Gastrocnemius medialis (tissue), 4 donors: Measurements from ENCODE around the gene ZNF408. TPM values are rescaled to one million over a fixed set of nuclear protein-coding genes. Genes with fewer than 3 reads are reported as not detected.
A peak's percentile ranks its signal among the peaks of the same experiment; 100 is the strongest.
"Not testable (repeated sequence)": the region's sequence is repeated elsewhere in the genome, so short reads cannot be mapped to it uniquely, and the experiment has no call there.

Experiments used
- ATAC-seq, 2 donors: fragments of 150-250 bp; one replicate each; pipeline ENCODE4 v1.9.1; 2016
- DNase-seq, 2 donors: peaks; one replicate each; pipeline ENCODE4 v3.0.0-alpha.2; 2019
- H3K27ac ChIP-seq, 4 donors: fragments of 200-600 bp; sonication (generic); 1 replicate in 1 of 4; 2 replicates in 3 of 4; pipeline ENCODE4 v1.5.1; 2016 to 2018; ENCODE audit warnings: mild to moderate bottlenecking in 2 of 4, moderate library complexity in 1 of 4
- H3K27me3 ChIP-seq, 3 donors: fragments of 200-600 bp; sonication (generic) in 2 of 3; 1 replicate in 1 of 3; 2 replicates in 2 of 3; pipeline versions ENCODE4 v1.5.1 to v1.6.0; 2016 to 2019; ENCODE audit warnings: mild to moderate bottlenecking in 1 of 3, moderate library complexity in 1 of 3
- H3K36me3 ChIP-seq, 2 donors: fragments of 200-600 bp; sonication (generic) in 1 of 2; one replicate each; pipeline ENCODE4 v1.5.1; 2017 to 2018
- H3K4me1 ChIP-seq, 2 donors: fragments of 200-600 bp; sonication (generic) in 1 of 2; one replicate each; pipeline ENCODE4 v1.5.1; 2016 to 2017; ENCODE audit warnings: mild to moderate bottlenecking in 2 of 2
- H3K4me3 ChIP-seq, 4 donors: fragments of 200-600 bp; sonication (generic) in 3 of 4; 1 replicate in 1 of 4; 2 replicates in 3 of 4; pipeline ENCODE4 v1.5.1; 2016 to 2019; ENCODE audit warnings: mild to moderate bottlenecking in 2 of 4
- H3K9me3 ChIP-seq, 3 donors: fragments of 200-600 bp; sonication (generic) in 2 of 3; 1 replicate in 1 of 3; 2 replicates in 2 of 3; pipeline ENCODE4 v1.5.1; 2016 to 2019
- CTCF ChIP-seq, 5 experiments: fragments of 450-650 bp in 3 of 5; fragments of 200-600 bp in 2 of 5; sonication (generic) in 2 of 5; IDR thresholded peaks in 4 of 5; conservative IDR thresholded peaks in 1 of 5; 1 replicate in 4 of 5; 2 replicates in 1 of 5; pipeline ENCODE4 v1.5.1; 2016 to 2019; ENCODE audit warnings: antibody characterized with exemption in 5 of 5, mild to moderate bottlenecking in 3 of 5, moderate library complexity in 3 of 5
- POLR2A ChIP-seq, 2 donors: fragments of 450-650 bp; IDR thresholded peaks; one replicate each; pipeline ENCODE4 v1.6.1; 2017; ENCODE audit warnings: antibody characterized with exemption in 2 of 2, mild to moderate bottlenecking in 2 of 2, moderate library complexity in 2 of 2
- in situ Hi-C, 4 donors: fragments of 200-750 bp; cut with MboI; loops; one replicate each; pipeline versions ENCODE4 v1.15.0 to v1.8.0; 2017; ENCODE audit warnings: low sequenced_read_pairs in 4 of 4
- intact Hi-C: fragments of 100-400 bp; cut with DNase I; formaldehyde crosslinking; loops from one replicate; pipeline ENCODE4 v1.15.1; 2023; ENCODE audit warnings: low total_unique reads
- total RNA-seq, 4 donors: library from RNA; depleted of rRNA; stranded (reverse); fragments of >200 nt; gene quantifications; one replicate each; pipeline versions ENCODE4 v1.1.0 to v1.2.3, GENCODE V29; 2016

ZNF408 gene
- total RNA-seq, 4 donors from 2014 or later, result 17.7 to 25.2 (median 19.3) TPM

GRCh38 chr11:46668480-46669085 lies 32.2 kb upstream of the ZNF408 start:
- ATAC-seq, result no peak
- Histone ChIP-seq H3K4me1 (peaks cover 0 to 17% of the 10 kb centered on the region in 2 donors), H3K4me3 (no peak overlapping the region), H3K27me3 (no peaks in the 10 kb centered on the region), H3K36me3 (peaks cover 3 to 89% of the 10 kb centered on the region in 2 donors), H3K27ac (peak overlapping the region; percentile 57 to 88 (median 67)), H3K9me3 (no peaks in the 10 kb centered on the region)
- no peak for DNase-seq
- no peak for TF ChIP-seq POLR2A (IDR thresholded peaks at IDR 0.05)
- no peak for TF ChIP-seq CTCF (IDR thresholded peaks at IDR 0.05 in 4 of 5, conservative IDR thresholded peaks at IDR 0.05 in 1 of 5)
- intact Hi-C loops (no loop called here), in situ Hi-C loops (no loop called here)

DNA sequence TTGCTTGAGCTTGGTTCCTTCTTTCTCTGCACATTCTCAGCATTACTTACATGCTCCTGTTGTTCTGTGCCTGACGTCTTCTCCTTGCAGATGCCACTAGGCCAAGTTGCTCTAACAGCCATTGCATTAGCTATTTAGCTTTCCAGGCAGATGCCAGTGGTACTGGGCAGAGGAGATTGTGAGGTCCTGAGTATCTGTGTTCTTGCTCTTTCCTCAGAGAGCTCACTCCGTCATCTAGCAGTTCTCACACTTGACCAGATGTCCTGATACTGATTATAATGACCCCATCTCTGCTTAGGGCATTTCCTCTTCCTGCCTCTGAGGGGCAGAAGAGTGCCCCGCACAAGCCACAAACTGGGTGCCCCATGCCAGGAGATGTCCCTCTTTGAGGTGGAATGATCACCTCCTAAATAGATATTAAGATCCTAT lies 31.1 kb upstream of the ZNF408 start:
- peak overlapping the region in 3 of 4 donors; percentile 2 to 88 (median 9) for H3K27ac ChIP-seq
- peaks cover 3 to 79% of the 10 kb centered on the region in 2 donors for H3K36me3 ChIP-seq
- H3K9me3 ChIP-seq, result no peaks in the 10 kb centered on the region
- peak in 1 of 2 donors; percentile 60 for ATAC-seq
- in situ Hi-C loops (no loop called here), intact Hi-C loops (no loop called here)
- peak in 3 of 5 experiments; percentile 35 to 53 (median 49) for TF ChIP-seq CTCF (IDR thresholded peaks at IDR 0.05 in 4 of 5, conservative IDR thresholded peaks at IDR 0.05 in 1 of 5)
- no peak for TF ChIP-seq POLR2A (IDR thresholded peaks at IDR 0.05)
- DNase-seq, result no peak
- H3K4me3 ChIP-seq, result no peak overlapping the region
- H3K4me1 ChIP-seq, result peaks cover 5 to 24% of the 10 kb centered on the region in 2 donors
- no peaks in the 10 kb centered on the region for H3K27me3 ChIP-seq

DNA sequence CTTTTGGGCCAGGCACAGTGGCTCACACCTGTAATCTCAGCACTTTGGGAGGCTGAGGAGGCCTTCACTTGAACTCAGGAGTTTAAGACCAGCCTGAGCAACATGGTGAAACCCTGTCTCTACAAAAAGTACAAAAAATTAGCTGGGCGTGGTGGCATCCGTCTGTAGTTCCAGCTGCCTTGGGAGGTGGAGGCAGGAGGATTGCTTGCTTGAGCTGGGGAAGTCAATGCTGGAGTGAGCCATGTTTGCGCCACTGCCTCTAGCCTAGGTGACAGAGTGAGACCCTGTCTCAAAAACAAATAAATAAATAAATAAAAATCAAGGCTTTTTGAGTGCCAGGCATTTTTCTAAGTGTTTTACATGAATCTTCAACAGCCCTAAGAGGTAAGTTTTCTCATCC lies 30.3 kb upstream of the ZNF408 start:
- in situ Hi-C loops, ATAC-seq, DNase-seq, H3K27me3 ChIP-seq, intact Hi-C loops, H3K4me3 ChIP-seq, H3K9me3 ChIP-seq: not testable (repeated sequence)
- Histone ChIP-seq H3K27ac (peak overlapping the region; percentile 52 to 92 (median 88)), H3K36me3 (peaks cover 3 to 71% of the 10 kb centered on the region in 2 donors), H3K4me1 (peaks cover 13 to 32% of the 10 kb centered on the region in 2 donors)

DNA sequence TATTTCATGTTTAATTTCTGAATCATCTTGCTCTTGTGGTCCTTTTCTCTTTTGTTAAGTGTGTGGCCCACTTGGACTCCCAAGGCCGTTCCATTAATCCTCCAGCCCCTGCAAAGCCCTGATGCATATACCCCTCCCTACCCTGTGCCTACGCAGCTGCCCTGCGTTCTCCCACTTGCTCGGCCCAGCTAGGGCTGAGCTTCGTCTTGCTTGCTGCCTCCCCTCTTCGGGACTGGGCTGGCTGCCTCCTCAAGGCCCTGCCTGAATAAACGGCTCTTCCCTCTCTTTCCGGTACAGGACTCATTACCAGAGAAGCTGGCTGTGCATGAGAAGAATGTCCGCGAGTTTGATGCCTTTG lies 28.9 kb upstream of the ZNF408 start:
- in situ Hi-C loops (no loop called here), intact Hi-C loops (no loop called here)
- DNase-seq (no peak), ATAC-seq (no peak)
- peaks cover 3 to 60% of the 10 kb centered on the region in 2 donors for H3K36me3 ChIP-seq
- peak overlapping the region; percentile 52 to 92 (median 88) for H3K27ac ChIP-seq
- no peaks in the 10 kb centered on the region for H3K9me3 ChIP-seq
- no peaks in the 10 kb centered on the region for H3K27me3 ChIP-seq
- peaks cover 19 to 41% of the 10 kb centered on the region in 2 donors for H3K4me1 ChIP-seq
- no peak overlapping the region for H3K4me3 ChIP-seq
- TF ChIP-seq POLR2A (IDR thresholded peaks at IDR 0.05) (no peak), CTCF (IDR thresholded peaks at IDR 0.05 in 4 of 5, conservative IDR thresholded peaks at IDR 0.05 in 1 of 5) (no peak)

DNA sequence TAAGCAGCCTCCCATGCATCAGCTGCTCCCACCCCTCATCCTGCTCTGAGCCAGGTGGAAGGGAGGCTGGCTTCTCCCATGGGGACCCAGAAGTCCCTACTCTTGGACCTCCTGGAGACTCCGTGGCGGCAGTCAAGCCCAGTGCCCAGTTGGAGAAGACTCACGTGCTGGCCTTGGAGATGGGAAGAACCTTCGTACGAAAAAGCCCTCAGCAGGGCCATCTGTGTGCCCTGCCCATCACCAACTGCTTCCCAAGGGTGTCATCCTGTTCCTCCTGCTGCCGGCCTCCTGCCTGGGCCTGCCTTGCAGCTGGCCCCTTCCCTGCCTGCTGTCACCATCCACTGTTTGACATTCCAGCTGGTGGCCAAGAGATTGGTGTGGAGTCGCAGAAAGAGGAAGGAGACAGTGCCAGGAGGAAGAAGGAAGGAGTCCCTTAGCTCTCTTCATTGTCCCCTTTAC lies 28.4 kb upstream of the ZNF408 start:
- in situ Hi-C loops (no loop called here), intact Hi-C loops (no loop called here)
- no peak overlapping the region for H3K4me3 ChIP-seq
- DNase-seq (no peak), ATAC-seq (no peak)
- TF ChIP-seq POLR2A (IDR thresholded peaks at IDR 0.05) (no peak), CTCF (IDR thresholded peaks at IDR 0.05 in 4 of 5, conservative IDR thresholded peaks at IDR 0.05 in 1 of 5) (no peak)
- no peaks in the 10 kb centered on the region for H3K9me3 ChIP-seq
- H3K27ac ChIP-seq, result peak overlapping the region; percentile 85 to 92 (median 88)
- peaks cover 22 to 43% of the 10 kb centered on the region in 2 donors for H3K4me1 ChIP-seq
- peaks cover 3 to 58% of the 10 kb centered on the region in 2 donors for H3K36me3 ChIP-seq
- no peaks in the 10 kb centered on the region for H3K27me3 ChIP-seq
